ENCODE measurements around the gene PIGS. TPM values are rescaled to one million over a fixed set of nuclear protein-coding genes. Genes with fewer than 3 reads are reported as not detected.

PIGS gene
- total RNA-seq, 1 experiment from 2014 or later = 64.2 TPM

- Histone ChIP-seq H2AFZ (no peak overlapping the region), H3K27ac (no peak overlapping the region), H3K27me3 (ENCODE audit: insufficient read depth, low read depth) (no peaks in the 10 kb centered on the region), H3K9me3 (ENCODE audit: insufficient read depth, low read depth) (no peaks in the 10 kb centered on the region), H3K36me3 (ENCODE audit: low read depth) (0 out of 2 replicates have a peak, but pooled peaks cover 10% of the 10 kb centered on the region), H4K20me1 (ENCODE audit: insufficient read depth) (no peaks in the 10 kb centered on the region; the same call in 1 of the 2 replicates), H3K4me3 (no peak overlapping the region), H3K4me2 (no peak overlapping the region), H3K79me2 (ENCODE audit: low read depth) (no peaks in the 10 kb centered on the region), H3K9me2 (ENCODE audit: insufficient read depth) (no peaks in the 10 kb centered on the region), H3F3A (ENCODE audit: insufficient read depth, low read depth) (peaks cover 15% of the 10 kb centered on the region; the same call in 1 of the 2 replicates), H3K4me1 (replicated peaks; ENCODE audit: insufficient read depth) (peaks cover 3% of the 10 kb centered on the region; the same call in 1 of the 2 replicates)
- no peak for DNase-seq
- BruUV-seq (replicated peaks) = no TSS peak
- POLR2A ChIA-PET (ENCODE audit: unreplicated experiment) = no interaction called here
- intact Hi-C loops (cut with micrococcal nuclease; ENCODE audit: unreplicated experiment) = no loop called here
- CTCF ChIA-PET = no interaction called here
- TF ChIP-seq EZH2 (IDR thresholded peaks at IDR 0.05; ENCODE audit: low read depth) = no peak
- no peak for TF ChIP-seq CTCF (conservative IDR thresholded peaks at IDR 0.05)
Observed at GRCh38 chr17:28579526-28579925, 8.2 kb upstream of the PIGS start.

GRCh38 chr17:28578246-28579195 is 7.2 kb upstream of the PIGS start:
- H3K79me2 ChIP-seq (ENCODE audit: low read depth) = no peaks in the 10 kb centered on the region
- H3K4me1 ChIP-seq (replicated peaks; ENCODE audit: insufficient read depth) = peaks cover 3% of the 10 kb centered on the region; the same call in 1 of the 2 replicates
- no peaks in the 10 kb centered on the region for H3K9me3 ChIP-seq (ENCODE audit: insufficient read depth, low read depth)
- ChIA-PET POLR2A (ENCODE audit: unreplicated experiment) (interaction anchor here (0.9 kb wide), 1 partner anchor 165 kb away, joined by 4 read pairs; no protein-coding TSS in a partner anchor), CTCF (interaction anchor here (0.5 kb wide), 1 partner anchor 66 kb away, joined by 5 read pairs; the partner anchor contains the start of gene BLTP2)
- TF ChIP-seq EZH2 (IDR thresholded peaks at IDR 0.05; ENCODE audit: low read depth) = no peak
- TF ChIP-seq CTCF (conservative IDR thresholded peaks at IDR 0.05) = no peak
- 0 out of 2 replicates have a peak, but pooled peaks cover 10% of the 10 kb centered on the region for H3K36me3 ChIP-seq (ENCODE audit: low read depth)
- no peak overlapping the region for H3K4me2 ChIP-seq
- H3K27ac ChIP-seq = no peak overlapping the region
- no peaks in the 10 kb centered on the region for H3K9me2 ChIP-seq (ENCODE audit: insufficient read depth)
- H4K20me1 ChIP-seq (ENCODE audit: insufficient read depth) = no peaks in the 10 kb centered on the region; the same call in 1 of the 2 replicates
- DNase-seq = no peak
- no peaks in the 10 kb centered on the region for H3K27me3 ChIP-seq (ENCODE audit: insufficient read depth, low read depth)
- H3F3A ChIP-seq (ENCODE audit: insufficient read depth, low read depth) = peaks cover 15% of the 10 kb centered on the region; the same call in 1 of the 2 replicates
- H2AFZ ChIP-seq = no peak overlapping the region
- no TSS peak for BruUV-seq (replicated peaks)
- intact Hi-C loops (cut with micrococcal nuclease; ENCODE audit: unreplicated experiment) = no loop called here
- H3K4me3 ChIP-seq = no peak overlapping the region

GRCh38 chr17:28577466-28577824 is 6.1 kb upstream of the PIGS start:
- no peaks in the 10 kb centered on the region for H3K9me3 ChIP-seq (ENCODE audit: insufficient read depth, low read depth)
- DNase-seq = no peak
- H3K4me1 ChIP-seq (replicated peaks; ENCODE audit: insufficient read depth) = peaks cover 4% of the 10 kb centered on the region; the same call in 1 of the 2 replicates
- H3K27ac ChIP-seq = no peak overlapping the region
- H3K9me2 ChIP-seq (ENCODE audit: insufficient read depth) = no peaks in the 10 kb centered on the region
- no peaks in the 10 kb centered on the region; the same call in 1 of the 2 replicates for H4K20me1 ChIP-seq (ENCODE audit: insufficient read depth)
- ChIA-PET CTCF (interaction anchor here (0.5 kb wide), 1 partner anchor 715 kb away, joined by 6 read pairs; no protein-coding TSS in a partner anchor), POLR2A (ENCODE audit: unreplicated experiment) (interaction anchor here (0.7 to 1.0 kb wide), 2 partner anchors 22 to 241 kb away, joined by 3 to 5 read pairs; no protein-coding TSS in a partner anchor)
- peaks cover 15% of the 10 kb centered on the region; the same call in 1 of the 2 replicates for H3F3A ChIP-seq (ENCODE audit: insufficient read depth, low read depth)
- H3K4me3 ChIP-seq = no peak overlapping the region
- TF ChIP-seq CTCF (conservative IDR thresholded peaks at IDR 0.05) (no peak), EZH2 (IDR thresholded peaks at IDR 0.05; ENCODE audit: low read depth) (no peak)
- peak overlapping the region; percentile 52; the same call in 1 of the 2 replicates for H3K4me2 ChIP-seq
- no peaks in the 10 kb centered on the region for H3K27me3 ChIP-seq (ENCODE audit: insufficient read depth, low read depth)
- BruUV-seq (replicated peaks) = no TSS peak
- H2AFZ ChIP-seq = no peak overlapping the region
- intact Hi-C loops (cut with micrococcal nuclease; ENCODE audit: unreplicated experiment) = no loop called here
- H3K79me2 ChIP-seq (ENCODE audit: low read depth) = no peaks in the 10 kb centered on the region
- 0 out of 2 replicates have a peak, but pooled peaks cover 7% of the 10 kb centered on the region for H3K36me3 ChIP-seq (ENCODE audit: low read depth)

Data from PC-9 (cell line).